ENCODE measurements around the gene THYN1.
"Not testable (repeated sequence)": the region's sequence is repeated elsewhere in the genome, so short reads cannot be mapped to it uniquely, and the experiment has no call there.

The THYN1 gene

DNA sequence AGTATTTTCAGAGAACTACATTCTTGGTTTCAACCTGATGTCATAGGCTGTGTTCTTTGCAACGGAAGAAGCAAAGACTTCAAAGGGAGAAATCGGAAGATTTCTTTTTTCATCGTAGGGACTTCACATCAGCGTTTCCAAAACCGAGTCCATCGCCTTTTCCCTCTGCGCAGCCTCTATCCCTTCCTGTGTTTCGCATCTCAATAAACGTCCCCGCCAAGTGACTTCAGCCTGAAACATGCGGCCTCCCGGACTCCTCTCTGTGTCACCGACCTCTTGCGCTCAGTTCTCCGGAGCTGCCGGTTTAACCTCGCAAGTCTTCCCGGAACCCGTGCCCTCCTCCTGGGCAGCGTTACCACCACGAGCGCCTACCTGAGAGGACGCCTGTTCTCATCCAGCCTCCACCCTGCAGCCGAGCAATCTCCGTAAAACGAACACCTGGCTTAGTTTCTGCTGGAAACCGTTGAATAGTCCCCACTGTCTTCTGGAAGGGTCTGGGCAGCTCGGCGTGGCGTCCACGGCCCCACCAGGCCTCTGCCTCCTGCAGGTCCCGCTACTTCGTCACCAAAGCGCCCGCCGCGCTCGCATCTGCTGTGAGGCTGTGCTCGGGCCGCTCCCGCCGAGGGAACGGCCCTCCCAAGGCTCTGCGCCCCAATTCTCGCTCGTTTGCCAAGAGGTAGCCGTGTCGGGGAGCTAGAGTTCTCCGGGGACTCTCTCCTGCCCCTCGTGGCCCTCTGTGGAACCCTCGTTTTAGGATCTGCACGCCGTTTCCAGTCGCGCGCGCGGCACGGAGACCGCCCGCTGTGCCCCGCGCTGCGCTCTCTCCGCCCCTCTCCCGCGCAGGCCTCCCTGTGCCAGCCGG is 22.6 kb upstream of the THYN1 start, which contains the start of gene GLB1L3:
Gene GLB1L3 (plus strand): TSS at position 846 of the 862 bp plus-strand sequence. CDS start 362 bp downstream, outside the sequence.
- peak in 44 of 58 donors; percentile 13 to 83 (median 50) for DNase-seq

DNA sequence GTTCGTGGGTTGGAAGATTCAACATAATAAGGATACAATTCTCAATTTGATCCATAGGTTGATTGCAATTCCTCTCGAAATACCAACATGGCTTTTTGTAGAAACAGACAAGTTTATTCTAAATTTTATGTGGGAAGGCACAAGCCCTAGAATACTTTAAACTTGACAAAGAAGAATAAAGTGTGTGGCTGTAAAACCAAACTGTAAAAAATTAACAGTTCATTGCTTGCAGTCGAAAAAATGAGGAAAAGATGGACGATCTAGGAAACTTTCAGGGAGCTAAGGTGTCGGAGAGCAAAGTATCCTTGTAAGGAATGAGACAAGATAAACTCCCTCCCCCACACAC is 22.0 kb upstream of the THYN1 start:
- no peak for DNase-seq

DNA sequence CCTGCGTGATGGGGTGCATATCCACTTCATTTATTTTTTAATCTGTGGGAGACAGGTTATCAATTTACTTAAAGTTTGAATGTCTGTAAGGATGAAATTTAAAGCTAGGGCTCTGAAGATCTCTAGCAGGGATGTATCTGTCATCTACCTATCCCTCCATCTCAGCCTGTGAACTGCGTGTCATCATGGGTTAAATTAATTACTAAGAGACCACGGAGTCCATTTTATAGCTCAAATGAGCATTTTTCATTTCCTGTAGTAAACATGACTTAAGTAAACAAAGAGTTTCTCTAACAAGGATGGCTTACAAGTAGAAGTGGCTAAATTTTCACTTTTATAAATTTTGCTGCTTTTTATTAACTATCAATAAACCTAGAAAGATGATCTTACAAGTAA is 20.2 kb upstream of the THYN1 start:
- DNase-seq: no peak

DNA sequence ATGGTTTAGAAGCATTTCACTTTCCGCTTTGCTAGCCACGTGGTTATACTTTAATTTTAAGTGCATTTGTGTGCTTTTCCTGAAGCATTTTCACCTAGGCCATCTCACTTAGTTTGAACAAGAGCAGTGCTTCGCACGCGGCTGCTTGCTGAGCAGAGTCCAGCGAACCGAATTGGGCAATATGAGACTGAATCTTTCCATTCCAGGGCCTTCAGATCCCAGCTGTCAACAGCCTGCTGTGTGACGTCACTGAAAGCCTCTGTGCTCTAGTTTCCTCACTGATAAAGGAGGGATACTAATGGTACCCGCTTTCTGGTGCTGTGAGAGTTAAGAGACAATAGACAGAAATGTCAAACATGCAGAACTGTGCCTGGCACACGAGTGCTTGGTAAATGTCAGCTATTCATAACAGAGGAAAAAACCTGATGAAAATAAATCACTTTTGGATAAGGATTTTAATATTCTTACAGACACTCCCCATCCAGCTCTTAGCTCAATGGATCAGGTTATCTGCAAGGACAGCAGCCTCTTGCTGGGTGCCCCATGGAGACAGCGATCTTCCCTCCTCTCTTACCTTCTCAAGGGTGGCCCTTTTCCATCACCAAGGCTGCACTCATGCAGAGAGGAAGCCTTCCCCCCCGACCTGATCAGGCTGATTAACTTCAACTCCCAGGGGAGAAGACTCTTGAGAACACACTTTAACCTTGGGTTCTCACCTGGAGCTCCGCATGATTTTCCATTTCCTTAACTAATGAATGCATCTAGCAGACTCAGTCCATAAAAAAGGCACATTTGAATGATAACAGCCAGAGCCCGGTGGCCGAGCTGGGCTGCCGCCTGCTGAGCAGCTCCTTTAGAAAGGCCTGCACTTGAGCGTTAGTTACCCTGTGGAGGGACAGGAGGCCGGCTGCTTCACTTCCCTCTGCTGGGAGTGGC is 19.5 kb upstream of the THYN1 start:
- no peak for DNase-seq

DNA sequence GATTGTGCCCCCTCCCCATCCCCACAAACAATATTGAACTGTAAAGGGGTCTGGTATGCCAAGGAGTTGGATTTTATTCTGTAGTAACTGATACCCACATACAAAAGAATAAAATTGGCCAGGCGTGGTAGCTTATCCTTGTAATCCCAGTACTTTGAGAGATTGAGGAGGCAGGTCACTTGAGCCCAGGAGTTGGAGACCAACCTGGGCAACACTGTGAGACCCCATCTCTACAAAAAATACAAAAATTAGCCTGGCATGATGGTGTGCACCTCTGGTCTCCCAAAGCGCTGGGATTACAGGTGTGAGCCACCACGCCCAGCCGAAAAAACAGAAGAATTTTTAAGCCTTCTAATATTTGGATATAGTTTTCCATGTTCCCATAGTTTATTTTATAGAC is 18.8 kb upstream of the THYN1 start:
- DNase-seq: no peak

DNA sequence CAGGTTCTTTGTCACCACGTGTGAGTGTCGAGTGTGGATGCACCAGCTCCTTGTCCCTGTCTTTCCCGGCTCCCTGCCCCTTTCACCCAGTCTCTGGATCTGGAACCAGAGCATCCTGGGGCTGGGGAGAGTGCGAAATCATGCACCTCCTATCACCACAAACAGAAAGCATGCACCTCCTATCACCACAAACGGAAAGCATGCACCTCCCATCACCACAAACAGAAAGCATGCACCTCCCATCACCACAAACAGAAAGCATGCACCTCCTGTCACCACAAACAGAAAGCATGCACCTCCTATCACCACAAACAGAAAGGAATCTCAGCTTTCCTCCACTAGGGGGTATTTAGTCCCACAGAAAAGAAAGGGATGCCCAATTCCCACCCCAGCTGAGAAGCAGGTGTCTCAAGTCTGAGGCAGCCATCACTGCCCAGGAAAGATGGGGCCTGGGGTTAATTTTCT is 17.1 kb upstream of the THYN1 start:
- no peak for DNase-seq

DNA sequence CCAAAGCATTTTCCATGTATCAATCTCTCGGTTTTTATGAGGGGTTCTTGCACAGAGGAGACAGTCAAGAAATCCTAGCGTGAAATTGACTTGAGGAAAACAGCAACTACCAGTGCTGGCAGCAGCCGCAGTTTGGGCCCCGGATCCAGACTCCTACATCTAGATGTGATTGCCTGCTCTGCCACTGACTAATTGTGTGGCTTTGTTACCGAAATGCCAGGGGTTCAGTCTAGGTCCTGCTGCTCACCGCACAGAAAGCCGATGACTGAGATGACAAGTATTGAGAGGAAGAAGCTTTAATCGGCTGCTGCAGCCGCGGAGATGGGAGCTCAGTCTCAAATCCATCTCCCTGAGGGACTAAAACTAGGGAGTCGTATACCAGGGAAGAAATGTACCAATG is 14.8 kb upstream of the THYN1 start:
- no peak for DNase-seq

DNA sequence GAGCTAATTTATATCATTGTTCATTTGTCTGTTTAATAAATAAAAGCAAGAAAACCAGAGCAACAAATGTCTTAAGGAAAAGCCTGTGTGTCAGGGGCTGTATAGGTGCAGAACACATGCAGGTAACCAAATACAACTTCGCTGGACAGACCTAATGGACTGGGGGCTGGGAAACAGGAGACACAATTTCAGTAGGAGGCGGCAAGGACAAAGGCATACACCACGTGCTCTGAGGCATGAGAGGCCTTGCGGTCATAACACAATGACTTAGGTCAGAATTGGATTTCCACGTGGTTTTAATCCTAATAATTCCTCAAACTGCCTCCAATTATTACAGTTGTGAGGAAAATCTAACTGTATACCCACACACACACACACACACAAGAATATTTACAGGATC is 14.3 kb upstream of the THYN1 start:
- no peak for DNase-seq

DNA sequence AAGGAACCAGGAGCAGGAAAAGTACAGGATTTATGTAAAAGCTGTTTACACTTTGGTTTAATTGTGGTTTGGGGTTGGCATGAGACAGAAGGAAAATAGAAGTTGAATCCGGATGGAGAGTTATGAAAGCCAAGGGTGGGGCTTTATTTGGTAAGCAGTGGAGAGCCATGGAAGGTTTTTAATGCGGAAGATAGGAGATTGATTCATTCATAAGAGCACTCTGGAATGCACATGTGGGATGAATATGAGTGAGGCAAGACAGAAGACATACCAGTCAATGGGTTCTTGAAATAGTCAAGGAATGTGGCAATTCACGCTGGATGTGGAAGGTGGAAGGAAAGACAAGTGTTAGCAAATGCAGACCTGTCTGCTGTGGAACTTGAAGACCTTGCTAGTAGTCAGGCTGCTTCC is 13.7 kb upstream of the THYN1 start:
- no peak for DNase-seq

DNA sequence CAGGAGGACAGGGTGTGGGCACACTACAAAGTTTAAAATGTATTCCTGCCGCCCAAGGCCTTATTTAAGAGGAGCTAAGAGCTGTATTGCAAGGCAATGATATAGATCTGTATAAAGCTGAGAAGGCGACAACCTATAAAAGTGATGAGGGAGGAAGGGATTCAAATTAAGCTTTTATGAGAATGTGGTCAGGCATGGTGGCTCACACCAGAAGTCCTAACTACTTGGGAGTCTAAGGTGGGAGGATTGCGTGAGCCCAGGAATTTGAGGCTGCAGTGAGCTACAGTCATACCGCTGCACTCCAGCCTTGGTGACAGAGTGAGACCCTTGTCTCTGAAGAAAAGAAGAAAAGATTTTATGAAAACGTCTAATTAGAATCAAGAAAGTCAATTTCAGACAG is 13.3 kb upstream of the THYN1 start:
- DNase-seq: no peak

DNA sequence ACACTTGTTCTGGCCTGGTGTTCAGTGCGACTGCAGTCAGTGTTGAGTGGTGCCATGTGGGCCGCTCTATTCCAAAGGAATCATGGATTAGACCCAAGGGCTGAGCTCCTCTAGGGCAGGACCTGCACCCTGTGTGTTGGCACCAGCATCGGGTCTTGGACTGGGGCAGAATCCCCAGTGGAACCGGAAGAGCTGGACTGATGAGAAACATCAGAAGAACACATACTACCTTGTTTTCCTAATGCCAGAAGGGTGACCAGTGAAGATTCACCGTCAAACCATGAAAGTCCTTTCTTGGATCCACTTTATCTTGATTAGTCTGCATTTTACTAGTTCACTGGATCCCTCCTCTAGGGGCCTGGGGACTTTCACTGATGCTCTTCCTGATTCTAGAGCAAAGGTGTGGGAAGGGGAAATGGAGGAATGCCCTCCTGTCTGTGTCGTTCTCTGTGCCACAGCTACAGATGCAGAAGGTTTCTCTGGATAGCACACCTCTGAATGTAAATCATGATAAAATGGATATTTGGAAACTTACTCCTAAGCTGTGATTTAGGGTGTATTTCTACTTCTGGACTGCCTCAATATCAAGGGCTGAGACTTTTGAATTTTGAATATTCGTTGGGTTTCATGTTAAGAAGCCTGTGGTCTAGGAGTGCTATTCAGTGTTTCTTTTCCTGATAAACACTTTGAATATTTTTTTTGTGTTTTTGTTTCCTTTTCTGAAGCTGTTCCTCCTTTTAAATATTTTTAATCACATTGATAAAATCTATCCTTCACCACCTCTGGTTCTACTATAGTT is 12.0 kb upstream of the THYN1 start:
- DNase-seq: no peak

DNA sequence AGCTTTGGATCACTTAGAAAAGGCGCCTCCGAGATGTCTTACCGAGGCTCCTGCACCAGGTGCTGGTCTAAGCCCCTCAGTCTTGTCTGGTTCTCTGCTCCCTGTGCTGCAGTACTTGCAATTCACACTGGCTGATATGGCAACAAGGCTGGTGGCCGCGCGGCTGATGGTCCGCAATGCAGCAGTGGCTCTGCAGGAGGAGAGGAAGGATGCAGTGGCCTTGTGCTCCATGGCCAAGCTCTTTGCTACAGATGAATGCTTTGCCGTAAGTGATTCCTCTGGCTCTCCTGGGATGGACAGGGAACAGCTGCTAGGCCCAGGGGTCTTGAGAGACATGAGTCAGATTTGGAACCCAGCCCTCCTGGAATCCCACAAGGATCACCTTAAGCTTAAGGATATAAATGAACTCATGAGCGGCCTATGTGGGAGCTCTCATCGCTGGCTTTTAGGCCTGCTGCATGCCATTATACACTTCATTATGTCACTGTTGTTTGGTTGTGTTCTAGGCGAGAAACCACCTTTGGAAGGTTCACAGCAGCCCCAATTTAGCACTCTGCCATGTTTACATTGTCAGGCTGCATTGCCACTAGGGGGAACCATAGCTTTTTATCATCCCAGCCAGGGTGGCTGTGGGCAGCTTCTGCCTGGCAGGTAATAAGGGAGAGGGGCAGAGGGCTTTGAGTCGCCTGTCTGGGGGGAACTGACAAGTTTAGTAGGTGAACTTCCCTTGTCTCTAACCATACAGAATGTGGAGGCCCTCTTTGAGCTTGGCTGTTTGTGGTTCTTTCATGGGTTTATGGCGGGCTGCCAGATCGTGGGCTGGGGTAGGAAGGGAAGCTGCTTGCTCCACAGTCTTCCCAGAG is 8.7 kb upstream of the THYN1 start:
- DNase-seq: no peak

DNA sequence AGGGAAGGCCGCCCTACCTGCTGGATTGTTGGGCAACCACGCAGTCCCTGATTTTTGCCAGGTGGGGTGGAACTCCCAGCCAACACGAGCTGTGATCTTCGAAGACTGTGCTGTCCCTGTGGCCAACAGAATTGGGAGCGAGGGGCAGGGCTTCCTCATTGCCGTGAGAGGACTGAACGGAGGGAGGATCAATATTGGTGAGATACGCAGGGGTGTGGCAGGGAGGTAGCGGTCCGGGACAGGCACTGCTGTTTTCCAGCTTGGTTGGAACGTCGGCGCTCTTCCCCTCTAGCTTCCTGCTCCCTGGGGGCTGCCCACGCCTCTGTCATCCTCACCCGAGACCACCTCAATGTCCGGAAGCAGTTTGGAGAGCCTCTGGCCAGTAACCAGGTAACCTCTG is 7.8 kb upstream of the THYN1 start:
- DNase-seq: no peak

DNA sequence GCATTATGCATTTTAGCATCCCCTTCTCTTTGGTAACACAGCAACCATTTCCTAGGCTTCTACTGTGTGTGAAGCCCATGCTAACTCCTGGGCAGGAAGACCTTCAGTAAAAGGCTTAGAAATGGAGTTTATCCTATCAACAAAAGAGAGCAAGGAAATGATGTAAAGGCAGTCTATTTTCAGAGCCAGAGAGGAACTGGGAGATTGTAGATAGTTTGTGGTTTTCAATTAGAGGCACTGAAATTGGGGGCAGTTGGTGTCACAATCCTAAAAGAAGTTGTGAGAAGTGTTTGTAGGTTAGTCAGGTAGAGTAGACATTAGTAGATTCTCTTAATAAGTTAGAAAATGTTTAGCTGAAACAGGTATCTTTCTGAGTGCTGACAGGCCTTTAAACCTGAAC is 7.4 kb upstream of the THYN1 start:
- DNase-seq: no peak

DNA sequence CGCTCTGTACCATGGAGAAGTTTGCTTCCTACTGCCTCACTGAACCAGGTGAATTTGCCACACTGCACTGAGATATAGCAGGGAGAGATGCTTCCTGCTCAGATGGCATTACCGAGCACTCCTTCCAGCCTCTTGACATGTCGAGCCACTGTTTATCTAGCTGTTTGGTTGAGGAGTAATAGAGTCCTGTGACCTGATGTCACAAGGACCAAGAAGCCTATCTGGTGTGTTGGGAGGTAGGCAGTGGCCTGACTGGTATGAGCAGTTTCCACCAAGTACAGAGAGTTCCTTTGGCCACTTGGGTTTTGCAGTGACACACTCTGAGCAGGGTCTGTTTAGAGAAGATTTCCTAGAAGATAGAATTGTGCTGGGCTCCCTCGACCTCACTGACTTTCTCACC is 5.4 kb upstream of the THYN1 start:
- DNase-seq: no peak

DNA sequence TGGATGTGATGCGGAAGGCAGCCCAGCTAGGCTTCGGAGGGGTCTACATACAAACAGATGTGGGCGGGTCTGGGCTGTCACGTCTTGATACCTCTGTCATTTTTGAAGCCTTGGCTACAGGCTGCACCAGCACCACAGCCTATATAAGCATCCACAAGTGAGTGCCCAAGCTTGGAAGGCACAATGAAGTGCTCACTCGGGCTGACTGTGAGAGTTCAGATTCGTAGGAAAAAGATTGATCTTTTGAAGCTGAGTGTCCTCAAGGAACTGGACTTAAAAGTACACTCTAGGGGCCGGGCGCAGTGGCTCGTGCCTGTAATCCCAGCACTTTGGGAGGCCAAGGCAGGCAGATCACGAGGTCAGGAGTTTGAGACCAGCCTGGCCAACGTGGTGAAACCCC is 3.9 kb upstream of the THYN1 start:
- DNase-seq: no peak

DNA sequence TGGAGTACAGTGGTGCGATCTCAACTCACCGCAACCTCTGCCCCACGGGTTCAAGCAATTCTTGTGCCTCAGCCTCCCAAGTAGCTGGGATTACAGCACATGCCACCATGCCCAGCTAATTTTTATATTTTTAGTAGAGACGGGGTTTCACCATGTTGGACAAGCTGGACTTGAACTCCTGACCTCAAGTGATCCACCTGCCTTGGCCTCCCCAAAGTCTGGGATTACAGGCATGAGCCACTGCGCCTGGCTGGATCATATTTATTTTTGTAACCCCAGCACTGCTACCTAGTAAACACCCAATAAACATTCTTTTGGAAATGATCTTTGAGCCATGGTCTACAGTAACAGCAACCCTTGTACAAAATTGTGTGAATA is 2.0 kb upstream of the THYN1 start:
- not testable (repeated sequence) for DNase-seq

DNA sequence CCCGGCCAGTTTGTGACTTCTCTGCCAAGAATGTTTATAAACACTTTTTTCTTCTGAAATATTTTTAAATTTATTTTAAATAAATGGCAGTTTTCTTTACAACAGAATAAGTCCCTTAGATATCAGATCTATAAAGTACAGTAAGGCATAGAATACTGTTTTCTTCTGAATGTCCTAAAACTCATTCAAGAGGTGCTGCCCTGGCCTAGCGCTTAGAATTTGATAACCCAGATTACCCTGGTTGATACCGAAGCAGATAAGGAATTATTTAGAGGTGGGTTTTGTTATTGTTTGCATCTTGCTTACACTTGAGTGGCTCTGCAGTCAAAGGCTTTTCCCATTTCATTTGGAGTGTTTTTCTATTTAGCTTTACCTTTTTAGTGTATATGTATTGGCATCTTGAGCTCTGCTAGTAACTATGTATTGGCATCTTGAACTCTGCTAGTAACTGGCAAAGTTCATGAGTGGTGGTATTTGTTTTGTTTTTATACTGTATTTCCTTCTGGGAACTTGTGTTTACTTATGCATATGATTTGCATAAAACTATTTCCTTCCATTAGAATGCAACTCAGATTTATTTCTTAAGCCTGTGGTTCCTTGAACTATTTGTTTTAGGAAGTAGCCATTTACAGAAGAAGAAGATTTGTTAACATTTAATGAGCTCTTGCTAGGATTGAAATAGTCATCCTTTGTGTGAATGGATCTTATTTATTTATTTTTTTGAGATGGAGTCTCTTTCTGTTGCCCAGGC is 1.5 kb upstream of the THYN1 start:
- no peak for DNase-seq

DNA sequence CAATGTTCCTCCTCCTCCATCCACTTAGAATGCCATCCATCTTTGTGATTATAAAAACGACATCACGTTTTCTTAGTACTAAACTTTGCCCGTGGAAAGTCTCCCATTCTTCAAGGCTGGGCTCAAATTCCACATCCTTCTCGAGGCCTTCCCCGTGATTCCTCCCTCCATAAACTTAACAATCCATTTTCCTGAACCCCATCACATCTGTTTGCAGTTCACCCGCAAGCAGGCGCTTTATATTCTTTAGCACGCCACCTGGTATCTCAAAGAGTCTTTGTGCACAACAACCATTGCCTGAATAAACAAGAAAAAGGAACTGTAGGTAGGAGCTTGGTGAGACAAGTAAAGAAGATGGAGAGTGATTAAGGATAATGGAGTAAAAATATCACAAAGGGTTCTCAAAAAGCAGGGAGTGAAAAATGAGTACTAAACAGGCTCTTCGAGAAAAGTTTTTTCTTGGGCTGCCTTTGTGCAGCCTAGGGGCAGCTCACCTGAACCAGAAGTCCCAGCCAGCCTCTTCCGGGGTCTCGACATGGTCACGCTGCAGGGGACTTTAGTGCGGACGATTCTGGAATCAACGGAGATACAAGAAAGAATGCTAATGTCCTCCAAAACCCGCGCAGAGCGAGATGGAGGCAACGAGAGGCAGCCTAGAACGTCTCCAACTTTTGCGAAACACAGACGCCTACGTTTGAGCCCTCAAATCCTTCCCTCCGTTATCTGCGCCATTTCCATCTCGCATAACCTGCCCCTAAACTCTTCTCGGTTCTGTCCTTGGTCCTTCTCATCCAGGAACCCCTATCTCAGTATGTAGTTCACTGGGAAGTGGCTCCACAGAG is 585 bp downstream of the THYN1 start:
- peak in 9 of 58 donors; percentile 28 to 67 (median 49) for DNase-seq
